ENCODE measurements around the gene LRMDA. TPM values are rescaled to one million over a fixed set of nuclear protein-coding genes. Genes with fewer than 3 reads are reported as not detected.

Gene LRMDA
- total and polyA plus RNA-seq, 10 of the 15 experiments (the other 5 are each of a cell fraction or from before 2014, with no cell fraction given), result 0.07 to 0.54 (median 0.29) TPM; not detected in 4

DNA sequence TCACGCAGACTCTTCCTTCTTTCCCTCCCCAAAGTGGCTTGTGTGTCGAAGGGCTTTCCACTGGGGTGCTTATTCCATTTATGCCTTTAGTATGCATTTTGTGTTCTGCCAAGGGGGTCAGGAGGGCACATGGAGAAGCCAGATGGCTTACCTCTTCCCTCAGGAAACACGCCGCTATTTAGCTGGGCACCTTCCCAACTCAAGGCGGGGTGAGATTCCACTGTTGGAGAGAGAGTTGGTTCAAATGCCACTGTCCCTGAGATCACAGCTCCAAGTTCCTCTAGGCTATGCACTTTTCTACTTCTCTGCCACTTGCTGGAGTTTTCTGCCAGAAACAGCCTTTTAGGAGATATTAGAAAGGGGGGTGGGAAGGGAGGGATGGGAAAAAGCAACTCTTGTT lies 1091.8 kb downstream of the LRMDA start:
- in situ Hi-C loops (cut with MboI) (no loop called here), intact Hi-C loops (cut with micrococcal nuclease; ENCODE audit: unreplicated experiment) (no loop called here)
- Histone ChIP-seq H2AFZ (ENCODE audit: control insufficient read depth, low read depth, low read length) (no peak overlapping the region), H3K27me3 (replicated peaks in 1 of 2; ENCODE audit: control insufficient read depth in 2 of 2, insufficient read depth in 2 of 2, low read length in 1 of 2) (no peaks in the 10 kb centered on the region), H3K4me2 (ENCODE audit: control insufficient read depth, insufficient read depth) (no peak overlapping the region), H3K36me3 (ENCODE audit: control insufficient read depth in 2 of 2, insufficient read depth in 2 of 2, low read length in 1 of 2) (no peaks in the 10 kb centered on the region), H3K79me2 (ENCODE audit: control insufficient read depth, insufficient read depth, low read length) (no peaks in the 10 kb centered on the region), H3K4me3 (no peak overlapping the region), H3K27ac (ENCODE audit: control insufficient read depth, insufficient read depth) (no peak overlapping the region), H4K20me1 (ENCODE audit: control insufficient read depth, insufficient read depth) (no peaks in the 10 kb centered on the region), H3K9me3 (replicated peaks; ENCODE audit: control insufficient read depth, insufficient read depth, low read length) (no peaks in the 10 kb centered on the region), H3K4me1 (ENCODE audit: control insufficient read depth, insufficient read depth, low read length) (no peaks in the 10 kb centered on the region), H3K9ac (ENCODE audit: control insufficient read depth, insufficient read depth, low read length) (no peak overlapping the region)
- FAIRE-seq (no peak), ATAC-seq (no peak), DNase-seq (ENCODE audit: low read depth, low spot score) (no peak)
- BruUV-seq (replicated peaks), result no TSS peak
- ChIA-PET RAD21 (ENCODE audit: unreplicated experiment) (no interaction called here), CTCF (no interaction called here), POLR2A (no interaction called here), SMC1A (ENCODE audit: uncharacterized antibody, unreplicated experiment) (no interaction called here)
- TF ChIP-seq, protein P1, sequence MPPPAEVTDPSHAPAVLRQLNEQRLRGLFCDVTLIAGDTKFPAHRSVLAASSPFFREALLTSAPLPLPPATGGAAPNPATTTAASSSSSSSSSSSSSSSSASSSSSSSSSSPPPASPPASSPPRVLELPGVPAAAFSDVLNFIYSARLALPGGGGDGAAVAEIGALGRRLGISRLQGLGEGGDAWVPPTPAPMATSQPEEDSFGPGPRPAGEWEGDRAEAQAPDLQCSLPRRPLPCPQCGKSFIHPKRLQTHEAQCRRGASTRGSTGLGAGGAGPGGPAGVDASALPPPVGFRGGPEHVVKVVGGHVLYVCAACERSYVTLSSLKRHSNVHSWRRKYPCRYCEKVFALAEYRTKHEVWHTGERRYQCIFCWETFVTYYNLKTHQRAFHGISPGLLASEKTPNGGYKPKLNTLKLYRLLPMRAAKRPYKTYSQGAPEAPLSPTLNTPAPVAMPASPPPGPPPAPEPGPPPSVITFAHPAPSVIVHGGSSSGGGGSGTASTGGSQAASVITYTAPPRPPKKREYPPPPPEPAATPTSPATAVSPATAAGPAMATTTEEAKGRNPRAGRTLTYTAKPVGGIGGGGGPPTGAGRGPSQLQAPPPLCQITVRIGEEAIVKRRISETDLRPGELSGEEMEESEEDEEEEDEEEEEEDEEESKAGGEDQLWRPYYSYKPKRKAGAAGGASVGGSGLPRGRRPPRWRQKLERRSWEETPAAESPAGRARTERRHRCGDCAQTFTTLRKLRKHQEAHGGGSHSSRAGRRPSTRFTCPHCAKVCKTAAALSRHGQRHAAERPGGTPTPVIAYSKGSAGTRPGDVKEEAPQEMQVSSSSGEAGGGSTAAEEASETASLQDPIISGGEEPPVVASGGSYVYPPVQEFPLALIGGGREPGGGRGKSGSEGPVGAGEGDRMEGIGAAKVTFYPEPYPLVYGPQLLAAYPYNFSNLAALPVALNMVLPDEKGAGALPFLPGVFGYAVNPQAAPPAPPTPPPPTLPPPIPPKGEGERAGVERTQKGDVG (CRISPR knock-in tag; IDR thresholded peaks at IDR 0.05), result no peak
- TF ChIP-seq, protein P2, sequence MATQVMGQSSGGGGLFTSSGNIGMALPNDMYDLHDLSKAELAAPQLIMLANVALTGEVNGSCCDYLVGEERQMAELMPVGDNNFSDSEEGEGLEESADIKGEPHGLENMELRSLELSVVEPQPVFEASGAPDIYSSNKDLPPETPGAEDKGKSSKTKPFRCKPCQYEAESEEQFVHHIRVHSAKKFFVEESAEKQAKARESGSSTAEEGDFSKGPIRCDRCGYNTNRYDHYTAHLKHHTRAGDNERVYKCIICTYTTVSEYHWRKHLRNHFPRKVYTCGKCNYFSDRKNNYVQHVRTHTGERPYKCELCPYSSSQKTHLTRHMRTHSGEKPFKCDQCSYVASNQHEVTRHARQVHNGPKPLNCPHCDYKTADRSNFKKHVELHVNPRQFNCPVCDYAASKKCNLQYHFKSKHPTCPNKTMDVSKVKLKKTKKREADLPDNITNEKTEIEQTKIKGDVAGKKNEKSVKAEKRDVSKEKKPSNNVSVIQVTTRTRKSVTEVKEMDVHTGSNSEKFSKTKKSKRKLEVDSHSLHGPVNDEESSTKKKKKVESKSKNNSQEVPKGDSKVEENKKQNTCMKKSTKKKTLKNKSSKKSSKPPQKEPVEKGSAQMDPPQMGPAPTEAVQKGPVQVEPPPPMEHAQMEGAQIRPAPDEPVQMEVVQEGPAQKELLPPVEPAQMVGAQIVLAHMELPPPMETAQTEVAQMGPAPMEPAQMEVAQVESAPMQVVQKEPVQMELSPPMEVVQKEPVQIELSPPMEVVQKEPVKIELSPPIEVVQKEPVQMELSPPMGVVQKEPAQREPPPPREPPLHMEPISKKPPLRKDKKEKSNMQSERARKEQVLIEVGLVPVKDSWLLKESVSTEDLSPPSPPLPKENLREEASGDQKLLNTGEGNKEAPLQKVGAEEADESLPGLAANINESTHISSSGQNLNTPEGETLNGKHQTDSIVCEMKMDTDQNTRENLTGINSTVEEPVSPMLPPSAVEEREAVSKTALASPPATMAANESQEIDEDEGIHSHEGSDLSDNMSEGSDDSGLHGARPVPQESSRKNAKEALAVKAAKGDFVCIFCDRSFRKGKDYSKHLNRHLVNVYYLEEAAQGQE (IDR thresholded peaks at IDR 0.05; ENCODE audit: low read depth, low read length), result no peak
- TF ChIP-seq ZNF384 (IDR thresholded peaks at IDR 0.05; ENCODE audit: borderline replicate concordance, low read depth, low read length), result no peak
- 70% methylated on average over 5 of the region's 5 CpGs for WGBS (ENCODE audit: insufficient coverage, insufficient replicate concordance, low lambda C conversion rate, missing lambda C conversion rate)

Measured in GM12878 (cell line).